GM21367 (cell line): ENCODE data around the gene PCDH18.
"Not testable (repeated sequence)": the region's sequence is repeated elsewhere in the genome, so short reads cannot be mapped to it uniquely, and the experiment has no call there.

Experiments used
- ATAC-seq: cut with Tn5 transposase; IDR thresholded peaks from one replicate; pipeline ENCODE4 v1.9.1; 2021; ENCODE audit not compliant: unreplicated experiment

The PCDH18 gene

GRCh38 chr4:137530176-137530575 is 2.1 kb downstream of the PCDH18 start:
- no peak for ATAC-seq

GRCh38 chr4:137529432-137529831 is 2.9 kb downstream of the PCDH18 start:
- no peak for ATAC-seq

- no peak for ATAC-seq
Observed at GRCh38 chr4:137528673-137529072, 3.6 kb downstream of the PCDH18 start.

- ATAC-seq = no peak
Observed at GRCh38 chr4:137526681-137527080, 5.6 kb downstream of the PCDH18 start.

- no peak for ATAC-seq
Observed at GRCh38 chr4:137524725-137525369, 7.4 kb downstream of the PCDH18 start.

- no peak for ATAC-seq
Observed at GRCh38 chr4:137523329-137523728, 9.0 kb downstream of the PCDH18 start.

GRCh38 chr4:137521053-137521452 is 11.2 kb downstream of the PCDH18 start:
- ATAC-seq = no peak

- no peak for ATAC-seq
Observed at GRCh38 chr4:137519406-137519805, 12.9 kb downstream of the PCDH18 start.

- not testable (repeated sequence) for ATAC-seq
Observed at GRCh38 chr4:137517323-137517722, 15.0 kb downstream of the PCDH18 start.

GRCh38 chr4:137514406-137515111 is 17.7 kb downstream of the PCDH18 start:
- ATAC-seq = no peak

- ATAC-seq = no peak
Observed at GRCh38 chr4:137510557-137511265, 21.6 kb downstream of the PCDH18 start.

- no peak for ATAC-seq
Observed at GRCh38 chr4:137509855-137510282, 22.4 kb downstream of the PCDH18 start.

- ATAC-seq = no peak
Observed at GRCh38 chr4:137502339-137503129, 29.8 kb downstream of the PCDH18 start.

GRCh38 chr4:137496267-137496666 is 36.0 kb downstream of the PCDH18 start:
- not testable (repeated sequence) for ATAC-seq

GRCh38 chr4:137495578-137495977 is 36.7 kb downstream of the PCDH18 start:
- no peak for ATAC-seq

- not testable (repeated sequence) for ATAC-seq
Observed at GRCh38 chr4:137483313-137483959, 48.9 kb downstream of the PCDH18 start.

- ATAC-seq = not testable (repeated sequence)
Observed at GRCh38 chr4:137479657-137480056, 52.6 kb downstream of the PCDH18 start.

- no peak for ATAC-seq
Observed at GRCh38 chr4:137476345-137476744, 55.9 kb downstream of the PCDH18 start.

GRCh38 chr4:137474711-137475301 is 57.5 kb downstream of the PCDH18 start:
- no peak for ATAC-seq

- no peak for ATAC-seq
Observed at GRCh38 chr4:137471895-137472294, 60.4 kb downstream of the PCDH18 start.
